Activated T-helper 1 cell treated with anti-CD3 and anti-CD28 coated beads, Interleukin-12 subunit alpha, Interleukin-12 subunit beta, Interleukin-2, Interleukin-4 antibody, amounts not matched to agents 30 ng/mL and 10 ng/mL and 1 ng/mL, durations not matched to agents 14 hours and 24 hours and 36 hours (primary cell): ENCODE data around the gene KRTAP17-1. TPM values are rescaled to one million over a fixed set of nuclear protein-coding genes. Genes with fewer than 3 reads are reported as not detected.

Experiments used
- DNase-seq: peaks from one replicate; pipeline ENCODE4 v3.0.0; 2021; ENCODE audit warnings: low spot score
- H3K27ac Mint-ChIP-seq: one replicate; pipeline ENCODE4 v1.8.0; 2021; ENCODE audit warnings: mild to moderate bottlenecking, mixed read lengths
- H3K27me3 Mint-ChIP-seq: one replicate; pipeline ENCODE4 v1.8.0; 2022; ENCODE audit warnings: mild to moderate bottlenecking, moderate library complexity, mixed read lengths; ENCODE audit not compliant: insufficient read depth
- H3K36me3 Mint-ChIP-seq: one replicate; pipeline ENCODE4 v1.8.0; 2021; ENCODE audit warnings: low read depth, mixed read lengths
- H3K4me1 Mint-ChIP-seq: one replicate; pipeline ENCODE4 v1.8.0; 2021; ENCODE audit warnings: low read depth, mixed read lengths
- H3K4me3 Mint-ChIP-seq: one replicate; pipeline ENCODE4 v1.8.0; 2021; ENCODE audit warnings: mild to moderate bottlenecking, moderate library complexity, mixed read lengths
- H3K9me3 Mint-ChIP-seq: one replicate; pipeline ENCODE4 v1.8.0; 2021; ENCODE audit warnings: mixed read lengths
- intact Hi-C: fragments of 100-400 bp; cut with micrococcal nuclease; formaldehyde crosslinking; loops from one replicate; pipeline ENCODE4 v1.15.1; 2024
- total RNA-seq: library from RNA; stranded (reverse); gene quantifications from 2 replicates; pipeline ENCODE4 v1.2.3, GENCODE V29; 2022

Gene KRTAP17-1
- total RNA-seq, 1 donor from 2014 or later = not detected

DNA sequence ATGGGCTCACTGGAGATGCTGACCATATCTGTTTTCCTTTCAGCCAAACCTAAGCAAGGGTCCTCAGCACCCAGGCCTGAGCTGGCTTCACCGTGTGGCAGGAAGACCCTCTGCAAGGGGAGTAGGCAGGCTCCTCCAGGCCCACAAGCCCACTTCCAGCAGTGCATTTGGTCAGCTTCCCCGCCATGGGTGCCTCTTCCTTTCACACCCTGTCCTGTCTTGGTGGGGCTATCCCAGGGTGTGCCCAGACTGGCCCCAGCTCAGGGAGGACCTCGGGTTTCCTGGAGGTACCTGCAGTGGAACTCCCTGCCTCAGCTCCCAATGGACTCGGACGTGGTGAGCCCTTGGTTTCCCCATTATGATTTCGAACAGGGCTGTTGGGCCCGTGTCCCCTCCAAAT, 12.7 kb upstream of the KRTAP17-1 start:
- Mint-ChIP-seq H3K27me3 (peaks cover 5% of the 10 kb centered on the region), H3K27ac (no peak overlapping the region), H3K4me1 (no peaks in the 10 kb centered on the region)

DNA sequence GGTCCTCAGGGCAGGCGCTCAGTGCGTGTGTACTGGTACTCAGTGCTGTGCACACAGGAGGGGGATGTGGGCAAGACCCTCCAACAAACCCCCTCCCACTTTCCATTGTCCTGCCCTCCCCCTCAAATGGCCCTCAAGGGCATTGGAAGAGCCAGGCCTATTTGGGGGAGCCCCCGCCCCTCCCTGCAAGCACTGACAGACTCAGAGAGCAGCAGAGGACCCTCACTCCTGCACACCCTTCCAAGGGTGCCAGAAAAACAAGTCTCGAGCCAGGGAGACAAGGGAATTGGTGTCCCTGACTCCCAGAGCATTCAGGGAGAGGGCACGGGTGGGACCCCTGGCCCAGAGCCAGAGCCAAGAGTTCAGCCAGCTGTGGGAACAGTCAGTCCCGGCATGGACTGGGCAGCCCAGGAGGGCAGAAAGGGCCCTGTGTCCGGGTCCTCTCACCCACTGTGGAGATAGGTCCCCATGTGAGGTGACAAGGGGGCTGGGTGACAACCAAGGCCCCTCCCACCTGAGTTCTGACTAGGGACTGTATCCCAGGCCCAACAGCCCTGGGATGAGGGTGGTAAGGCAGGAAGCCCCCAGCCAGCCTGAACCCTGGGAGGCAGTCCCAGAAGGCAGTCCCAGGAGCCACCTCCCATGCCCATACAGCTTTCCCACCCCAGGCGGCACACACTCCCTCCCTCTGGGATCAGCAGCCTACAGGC, 12.1 kb upstream of the KRTAP17-1 start:
- Mint-ChIP-seq H3K27ac (no peak overlapping the region), H3K4me1 (peaks cover 4% of the 10 kb centered on the region), H3K27me3 (peaks cover 5% of the 10 kb centered on the region), H3K36me3 (no peaks in the 10 kb centered on the region), H3K9me3 (no peaks in the 10 kb centered on the region), H3K4me3 (no peak overlapping the region)
- DNase-seq = no peak
- intact Hi-C loops = no loop called here

More for the DNA sequence above, 12.7 kb upstream of the KRTAP17-1 start:
- DNase-seq = no peak
- intact Hi-C loops = no loop called here
- Mint-ChIP-seq H3K4me3 (no peak overlapping the region), H3K9me3 (no peaks in the 10 kb centered on the region), H3K36me3 (no peaks in the 10 kb centered on the region)

DNA sequence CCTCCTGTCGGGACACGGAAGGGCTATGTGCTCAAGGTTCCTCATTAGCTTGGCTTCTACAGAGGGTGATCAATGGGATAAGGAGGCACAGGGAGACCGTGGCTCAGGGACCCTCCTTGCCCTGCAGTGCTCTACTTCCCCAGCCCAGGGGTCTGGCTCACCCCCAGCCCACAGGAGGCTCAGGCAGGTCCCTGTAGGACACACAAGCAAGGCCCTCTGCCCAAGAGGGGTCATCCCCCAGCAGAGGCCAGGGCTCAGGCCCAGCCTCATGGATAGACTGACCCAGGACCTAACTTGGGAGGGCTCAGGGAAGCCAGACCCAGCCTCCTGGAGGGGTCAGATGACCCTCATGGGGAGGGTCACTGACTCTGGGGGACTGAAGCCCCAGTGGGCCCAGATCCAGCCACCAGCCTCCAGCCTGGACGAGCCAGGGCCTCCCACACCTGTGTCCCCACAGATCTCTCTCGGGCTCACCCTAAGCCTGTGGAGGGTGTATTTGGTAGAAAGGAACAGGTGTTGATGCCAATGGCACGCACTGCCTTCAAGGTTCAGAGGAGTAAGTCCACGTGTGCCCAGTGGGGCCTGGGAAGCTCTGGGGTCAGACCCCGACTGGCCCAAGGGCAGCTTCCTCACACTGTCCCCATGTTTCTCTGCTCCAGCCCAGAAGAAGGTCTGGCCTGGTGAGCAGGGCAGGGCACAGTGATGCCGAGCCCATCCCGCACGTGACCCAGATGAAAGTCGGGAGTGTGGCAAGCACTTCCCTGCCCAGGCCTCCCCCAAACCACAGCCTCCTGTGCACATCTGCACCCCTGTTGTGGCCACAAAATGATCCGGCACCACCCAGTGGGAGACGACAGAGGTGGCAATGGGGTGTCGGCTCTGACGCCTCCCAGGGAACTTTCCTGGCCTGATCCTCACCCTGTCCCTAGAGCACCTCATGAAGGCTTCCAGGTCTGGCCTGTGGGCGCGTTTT, 10.9 kb upstream of the KRTAP17-1 start:
- H3K9me3 Mint-ChIP-seq = no peaks in the 10 kb centered on the region
- H3K4me1 Mint-ChIP-seq = peaks cover 7% of the 10 kb centered on the region
- intact Hi-C loops = no loop called here
- H3K36me3 Mint-ChIP-seq = no peaks in the 10 kb centered on the region
- H3K4me3 Mint-ChIP-seq = no peak overlapping the region
- H3K27ac Mint-ChIP-seq = no peak overlapping the region
- DNase-seq = no peak
- H3K27me3 Mint-ChIP-seq = no peaks in the 10 kb centered on the region

DNA sequence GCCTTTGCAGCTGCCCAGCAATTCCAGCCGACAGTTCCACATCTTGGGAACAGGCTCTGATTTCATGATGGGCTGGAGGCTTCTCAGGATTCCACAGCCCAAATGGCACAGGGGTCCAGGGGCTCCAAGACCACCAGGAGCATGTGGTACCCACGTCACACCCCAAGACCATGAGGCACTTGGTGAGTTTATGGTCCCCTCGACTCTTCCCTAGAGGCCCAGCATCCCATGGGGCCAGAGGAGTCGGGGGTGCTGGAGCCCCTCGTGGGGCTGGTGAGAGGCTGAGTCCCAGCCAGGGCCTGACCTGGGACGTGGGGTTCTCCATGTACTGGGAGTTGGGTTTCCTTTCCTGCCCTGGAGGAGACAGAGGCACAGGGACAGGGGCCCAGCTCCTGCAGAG, 10.1 kb upstream of the KRTAP17-1 start:
- intact Hi-C loops = no loop called here
- H3K4me1 Mint-ChIP-seq = peaks cover 7% of the 10 kb centered on the region
- no peak overlapping the region for H3K27ac Mint-ChIP-seq
- H3K27me3 Mint-ChIP-seq = no peaks in the 10 kb centered on the region
- no peak overlapping the region for H3K4me3 Mint-ChIP-seq
- DNase-seq = no peak
- peaks cover 2% of the 10 kb centered on the region for H3K9me3 Mint-ChIP-seq
- no peaks in the 10 kb centered on the region for H3K36me3 Mint-ChIP-seq

DNA sequence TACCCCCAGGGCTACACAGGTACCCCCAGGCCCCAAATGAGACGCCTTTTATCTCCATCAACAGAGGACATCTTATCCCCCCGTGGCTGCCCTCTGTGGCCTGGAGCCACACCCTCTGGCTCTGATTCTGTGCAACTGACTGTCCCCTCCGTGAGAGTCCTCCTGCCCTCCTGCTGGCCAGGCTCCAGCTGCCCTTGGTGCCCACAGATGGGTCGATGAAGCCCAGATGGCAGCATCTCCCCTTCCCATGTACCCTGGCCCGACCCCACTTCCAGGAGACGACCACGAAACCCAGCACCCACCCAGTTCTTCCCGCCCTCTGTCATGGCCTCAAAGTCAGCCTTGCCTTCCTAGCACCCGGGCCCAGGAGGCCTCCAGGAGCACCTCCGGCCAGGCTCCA, 9.6 kb upstream of the KRTAP17-1 start:
- Mint-ChIP-seq H3K4me1 (peaks cover 7% of the 10 kb centered on the region), H3K9me3 (peaks cover 6% of the 10 kb centered on the region), H3K4me3 (no peak overlapping the region), H3K27me3 (no peaks in the 10 kb centered on the region), H3K36me3 (no peaks in the 10 kb centered on the region), H3K27ac (no peak overlapping the region)
- DNase-seq = no peak
- intact Hi-C loops = no loop called here

DNA sequence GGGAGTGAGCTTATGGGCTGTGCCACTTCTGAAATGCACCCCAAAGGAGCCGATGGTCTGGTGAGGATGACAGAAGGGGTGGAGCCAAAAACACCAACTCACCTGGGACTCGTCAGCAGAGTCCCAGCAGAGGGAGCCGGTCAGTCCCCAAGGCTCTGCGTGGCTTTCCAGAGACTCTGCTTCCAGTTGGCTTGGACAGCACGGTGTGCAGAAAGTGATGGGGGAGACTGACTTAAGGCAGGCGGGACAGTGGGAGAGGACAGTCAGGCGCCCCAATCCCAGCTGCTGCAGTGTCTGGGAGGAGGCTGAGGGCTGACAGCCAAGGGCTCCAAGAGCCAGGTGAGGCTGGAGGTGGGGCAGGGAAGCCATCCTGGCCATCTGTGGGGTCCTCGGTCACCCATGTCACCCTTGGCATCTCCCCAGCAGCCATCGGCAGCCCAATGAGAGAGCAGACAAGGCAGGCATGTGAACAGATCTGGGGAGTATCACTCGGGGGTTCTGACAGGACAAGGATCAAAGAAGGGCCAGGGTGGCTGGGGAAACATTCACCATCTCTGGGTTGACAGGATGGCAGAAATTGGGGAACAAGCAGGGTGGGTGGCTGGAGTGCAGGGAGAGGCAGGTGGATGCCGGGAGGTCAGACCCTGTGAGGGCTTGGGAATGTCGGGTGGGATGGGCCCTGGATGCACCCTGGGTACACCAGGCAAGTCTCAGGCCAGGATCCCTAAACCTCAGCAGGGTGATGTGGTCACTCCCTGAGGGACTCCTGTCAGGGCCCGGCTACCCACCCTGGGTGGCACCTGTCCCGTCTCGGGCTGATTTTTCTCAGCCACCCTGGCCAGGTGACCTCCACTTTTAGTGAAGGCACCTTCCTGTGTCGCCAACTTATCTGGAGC, 8.9 kb upstream of the KRTAP17-1 start:
- intact Hi-C loops = loop anchor here (5.0 kb wide), 1 partner anchor 417 kb away; no protein-coding TSS in a partner anchor
- Mint-ChIP-seq H3K4me1 (peaks cover 7% of the 10 kb centered on the region), H3K9me3 (peaks cover 13% of the 10 kb centered on the region), H3K27me3 (no peaks in the 10 kb centered on the region), H3K27ac (no peak overlapping the region), H3K36me3 (no peaks in the 10 kb centered on the region), H3K4me3 (no peak overlapping the region)
- DNase-seq = no peak

DNA sequence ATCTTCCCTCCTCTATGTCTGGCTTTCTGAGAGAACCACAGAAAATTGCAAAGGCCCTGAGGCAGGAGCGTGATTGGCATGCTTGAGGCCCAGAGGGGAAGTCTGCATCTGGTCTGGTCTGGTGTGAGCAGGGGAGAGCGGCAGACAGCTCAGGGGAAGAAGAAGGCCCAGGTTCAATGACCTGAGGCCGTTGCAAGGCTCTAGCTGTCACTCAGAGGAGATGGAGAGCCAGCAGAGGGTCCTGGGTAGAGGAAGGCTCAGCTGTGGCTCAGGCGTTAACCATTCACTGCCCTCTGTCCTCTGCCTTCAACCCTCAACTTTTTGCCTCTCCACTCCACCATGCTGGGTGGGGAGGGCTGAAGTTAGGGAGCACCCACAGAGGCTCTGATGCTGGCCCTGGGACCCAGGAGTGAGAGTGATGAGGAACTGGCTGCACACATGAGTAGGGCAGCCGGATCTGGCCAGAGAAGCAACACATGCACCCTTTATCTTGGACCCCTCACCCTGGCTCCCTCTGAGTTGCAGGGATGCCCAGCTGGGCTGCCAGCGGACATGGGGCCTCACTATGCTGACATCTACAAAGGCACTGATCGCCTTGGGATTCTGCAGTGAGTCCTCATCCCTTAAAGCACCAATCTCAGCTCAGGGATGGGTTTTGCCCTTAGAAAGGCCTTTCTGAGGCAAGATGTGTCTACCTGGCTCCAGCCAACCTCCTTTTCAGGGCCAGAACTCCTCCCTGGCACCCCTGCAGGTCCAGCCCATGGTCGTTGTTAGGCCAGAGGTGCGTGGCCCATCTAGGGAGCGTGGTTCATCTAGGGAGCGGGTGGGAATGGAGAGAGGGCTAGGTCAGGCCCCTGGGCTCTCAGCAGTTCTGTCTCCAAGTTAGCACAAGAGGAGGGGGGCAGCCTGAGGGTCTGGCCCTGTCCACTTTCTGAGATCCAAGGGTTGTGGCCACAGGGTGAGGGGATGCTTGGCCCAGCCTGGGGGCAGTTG, 7.7 kb upstream of the KRTAP17-1 start:
- intact Hi-C loops = loop anchor here (2.0 to 5.0 kb wide), 2 partner anchors 416 to 520 kb away; no protein-coding TSS in a partner anchor
- Mint-ChIP-seq H3K4me1 (peaks cover 7% of the 10 kb centered on the region), H3K4me3 (no peak overlapping the region), H3K27me3 (no peaks in the 10 kb centered on the region), H3K36me3 (no peaks in the 10 kb centered on the region), H3K27ac (no peak overlapping the region), H3K9me3 (peaks cover 18% of the 10 kb centered on the region)
- no peak for DNase-seq

DNA sequence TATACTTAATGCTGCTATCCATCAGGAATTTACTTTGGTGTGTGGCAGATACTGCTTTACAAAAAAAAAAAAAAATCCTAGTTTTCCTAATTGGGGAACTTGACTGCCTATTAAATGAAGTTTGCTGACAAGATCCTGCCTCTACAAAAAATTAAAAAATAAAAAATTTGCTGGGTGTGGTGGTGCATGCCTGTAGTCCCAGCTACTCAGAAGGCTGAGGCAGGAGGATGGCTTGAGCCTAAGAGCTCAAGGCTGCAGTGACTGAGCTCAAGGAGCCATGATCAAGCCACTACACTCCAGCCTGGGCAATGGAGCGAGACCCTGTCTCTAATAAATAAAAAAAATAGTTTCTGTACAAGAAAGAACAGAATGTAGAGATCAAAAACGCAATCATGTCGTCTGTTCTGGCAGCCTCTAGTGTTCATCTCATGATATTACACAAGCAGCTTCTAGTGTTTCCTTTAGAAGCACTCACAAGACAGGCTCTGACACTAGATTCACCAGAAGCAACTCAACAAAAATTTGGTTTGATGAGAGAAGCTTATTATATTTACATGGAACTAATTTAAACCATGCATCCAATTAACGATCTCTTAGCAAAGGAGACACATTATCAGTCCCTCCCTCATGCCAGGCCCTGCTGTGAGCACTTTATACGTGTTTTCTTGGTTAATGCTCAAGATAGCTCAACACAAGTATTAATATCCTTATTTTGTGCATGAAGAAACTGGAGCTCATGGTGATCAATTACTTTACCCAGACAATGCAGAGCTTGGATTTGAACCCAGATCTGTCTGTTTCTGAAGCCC, 6.8 kb upstream of the KRTAP17-1 start:
- no peak for DNase-seq
- intact Hi-C loops = loop anchor here (2.0 to 5.0 kb wide), 2 partner anchors 415 to 519 kb away; no protein-coding TSS in a partner anchor
- Mint-ChIP-seq H3K36me3 (no peaks in the 10 kb centered on the region), H3K27ac (no peak overlapping the region), H3K9me3 (peaks cover 18% of the 10 kb centered on the region), H3K27me3 (no peaks in the 10 kb centered on the region), H3K4me1 (peaks cover 7% of the 10 kb centered on the region), H3K4me3 (no peak overlapping the region)

DNA sequence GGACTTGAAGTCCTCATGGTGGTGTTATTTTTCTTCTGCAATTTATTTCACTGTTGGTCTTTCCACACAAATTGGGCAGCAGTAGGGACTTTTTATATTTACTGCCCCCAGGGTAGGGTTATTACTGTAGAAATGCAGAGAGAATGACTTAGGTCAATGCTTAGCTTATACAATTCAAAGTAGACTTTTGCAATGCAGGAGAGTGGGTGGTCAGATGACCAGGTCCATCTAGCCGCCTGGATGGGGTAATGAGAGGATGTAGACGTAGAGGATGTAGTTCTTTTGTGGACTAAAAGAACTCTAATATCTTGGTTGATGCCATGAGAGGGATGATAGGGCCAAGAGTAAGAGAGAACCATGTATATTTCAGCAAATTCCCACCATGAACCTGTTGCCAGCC, 2.7 kb upstream of the KRTAP17-1 start:
- H3K27ac Mint-ChIP-seq = no peak overlapping the region
- H3K27me3 Mint-ChIP-seq = peaks cover 3% of the 10 kb centered on the region
- no peaks in the 10 kb centered on the region for H3K36me3 Mint-ChIP-seq
- intact Hi-C loops = no loop called here
- peaks cover 7% of the 10 kb centered on the region for H3K4me1 Mint-ChIP-seq
- DNase-seq = no peak
- no peak overlapping the region for H3K4me3 Mint-ChIP-seq
- H3K9me3 Mint-ChIP-seq = peaks cover 18% of the 10 kb centered on the region

DNA sequence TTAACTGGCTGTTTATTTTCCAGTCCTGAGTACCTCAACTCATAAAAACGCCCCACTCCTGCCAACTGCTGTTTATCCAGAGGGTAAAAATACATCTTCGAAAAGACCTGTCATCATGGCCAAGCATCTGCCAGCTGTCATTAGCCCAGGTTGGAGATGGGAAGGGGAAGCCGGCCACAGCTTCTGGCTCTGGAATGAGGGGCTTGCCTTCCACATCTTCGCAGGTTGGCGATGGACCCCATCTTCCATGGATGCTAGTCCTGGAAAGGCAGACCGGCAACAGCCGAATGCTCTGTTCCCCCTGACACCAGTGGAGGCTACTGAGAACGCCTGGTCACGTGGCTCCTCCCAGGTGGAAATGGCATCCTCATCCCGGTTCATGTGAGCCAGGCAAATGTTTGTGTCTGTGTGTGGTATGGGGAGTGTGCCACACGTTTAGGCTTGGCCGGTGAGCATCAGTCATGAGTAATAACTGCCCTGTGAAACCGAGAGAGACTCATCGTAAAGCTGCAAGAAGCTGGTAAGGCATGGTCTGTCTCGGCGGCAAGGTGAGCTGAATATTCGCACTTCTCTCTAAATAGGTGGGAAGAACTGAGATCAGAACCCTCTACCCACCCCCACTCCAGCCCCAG, 420 bp upstream of the KRTAP17-1 start:
- intact Hi-C loops = no loop called here
- no peak for DNase-seq
- peaks cover 6% of the 10 kb centered on the region for H3K27me3 Mint-ChIP-seq
- H3K4me1 Mint-ChIP-seq = peaks cover 3% of the 10 kb centered on the region
- H3K36me3 Mint-ChIP-seq = no peaks in the 10 kb centered on the region
- no peak overlapping the region for H3K27ac Mint-ChIP-seq
- no peak overlapping the region for H3K4me3 Mint-ChIP-seq
- peaks cover 18% of the 10 kb centered on the region for H3K9me3 Mint-ChIP-seq

DNA sequence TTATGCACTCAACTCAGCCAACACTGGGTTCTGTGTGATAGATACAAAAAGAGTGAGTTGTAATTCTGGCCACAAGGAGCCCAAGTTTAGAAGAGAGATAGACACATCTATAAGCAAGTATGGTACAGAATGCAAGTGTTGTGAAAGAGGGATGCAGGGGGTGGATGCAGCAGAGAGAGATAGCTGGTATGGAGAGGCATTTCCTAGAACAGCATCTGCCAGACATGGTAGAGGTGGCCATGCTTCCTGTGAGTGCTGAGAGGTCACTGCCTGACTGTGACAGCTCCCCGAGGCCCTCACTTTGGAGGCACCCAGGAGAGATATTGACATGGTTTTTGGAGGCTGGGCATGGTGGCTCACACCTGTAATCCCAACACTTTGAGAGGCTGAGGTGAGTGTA, 4.4 kb downstream of the KRTAP17-1 start:
- H3K27ac Mint-ChIP-seq = no peak overlapping the region
- intact Hi-C loops = no loop called here
- H3K4me1 Mint-ChIP-seq = peaks cover 32% of the 10 kb centered on the region
- no peak overlapping the region for H3K4me3 Mint-ChIP-seq
- H3K36me3 Mint-ChIP-seq = no peaks in the 10 kb centered on the region
- DNase-seq = no peak
- peaks cover 13% of the 10 kb centered on the region for H3K27me3 Mint-ChIP-seq
- H3K9me3 Mint-ChIP-seq = no peaks in the 10 kb centered on the region
